Ureter (tissue), 1 donor: ENCODE results near the gene NAV3. TPM values are rescaled to one million over a fixed set of nuclear protein-coding genes. Genes with fewer than 3 reads are reported as not detected.

Experiments used
- DNase-seq: peaks from one replicate; pipeline ENCODE4 v3.0.0-alpha.2; 2020; ENCODE audit warnings: low spot score
- total RNA-seq: library from RNA; stranded (reverse); gene quantifications from one replicate; pipeline ENCODE4 v1.2.4, GENCODE V29; 2023
- donor health status: DM: yes; HTN: yes; CAD: no.

NAV3 gene
- total RNA-seq, 1 donor from 2014 or later: 43.1 TPM

DNA sequence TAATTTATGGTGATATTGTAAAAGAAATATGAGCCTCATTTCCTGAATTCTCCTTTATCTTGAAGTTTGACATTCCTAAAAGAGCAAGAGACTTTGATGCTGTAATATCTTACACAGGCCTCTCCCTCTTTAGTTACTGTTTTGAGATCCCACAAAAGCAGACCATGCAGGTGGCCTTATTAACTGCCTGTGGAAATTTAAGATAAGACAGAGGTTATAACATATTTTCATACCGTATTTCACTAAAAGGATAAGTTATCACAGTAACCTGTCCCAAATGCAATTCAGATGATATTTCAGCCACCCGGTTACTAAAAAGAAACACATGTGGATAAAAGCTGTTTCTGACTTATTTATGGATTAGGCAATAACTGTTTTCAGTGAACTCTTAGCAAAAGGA, 150.1 kb downstream of the NAV3 start:
- DNase-seq: no peak

DNA sequence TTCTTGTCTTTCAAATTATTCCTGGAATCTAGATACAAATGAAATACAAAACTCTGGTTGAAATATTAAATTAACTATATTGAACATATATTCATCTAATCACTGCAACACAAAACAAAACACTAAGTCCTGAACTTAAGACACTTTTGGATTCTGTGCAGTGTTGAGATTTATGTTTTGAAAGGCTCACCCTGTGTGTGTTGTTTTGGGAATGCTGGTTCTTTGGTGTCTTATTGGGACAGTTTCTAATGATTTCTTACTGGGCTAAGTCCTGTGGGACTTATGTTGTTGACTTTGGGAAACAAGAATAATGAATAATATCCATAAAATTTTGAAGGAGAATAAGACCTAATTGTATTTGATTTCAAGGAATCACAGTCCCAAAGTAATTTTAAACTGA, 153.2 kb downstream of the NAV3 start:
- DNase-seq: no peak

DNA sequence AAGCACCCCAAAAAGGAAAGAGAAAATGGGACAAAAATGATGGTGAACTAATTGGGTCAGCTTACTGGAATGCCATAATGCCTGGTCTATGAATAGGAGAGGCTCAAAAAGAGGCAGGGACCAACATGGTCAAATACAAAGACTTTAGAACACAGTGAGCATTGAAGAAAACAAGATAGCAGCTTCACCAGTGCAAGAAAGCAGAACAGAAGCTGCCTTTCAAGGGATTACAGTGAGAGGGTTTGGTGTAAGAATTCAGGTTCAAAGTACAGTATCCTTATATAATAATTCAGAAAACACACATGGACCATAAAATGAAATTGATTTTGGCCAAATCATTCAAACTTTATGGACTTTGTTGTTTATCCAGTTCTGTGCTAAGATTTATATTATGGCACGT, 162.1 kb downstream of the NAV3 start:
- no peak for DNase-seq

DNA sequence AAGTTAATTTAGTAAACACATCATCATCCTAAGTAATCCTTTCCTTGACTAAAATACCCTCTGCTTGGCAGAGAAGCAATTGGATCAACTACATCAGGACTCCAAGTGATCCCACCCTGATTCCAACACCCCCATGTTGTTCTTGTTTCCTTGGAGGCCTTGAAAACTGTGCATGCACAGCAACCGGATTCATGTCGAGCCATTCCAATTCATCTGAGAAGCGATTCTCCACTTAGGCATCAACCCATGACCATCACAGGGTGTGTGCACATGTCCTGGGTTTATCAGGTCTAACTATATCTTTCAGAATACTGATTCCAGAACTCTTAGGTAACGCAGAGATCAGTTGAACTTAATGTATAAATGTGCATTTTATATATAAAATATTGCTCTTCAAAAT, 163.0 kb downstream of the NAV3 start:
- DNase-seq: no peak

DNA sequence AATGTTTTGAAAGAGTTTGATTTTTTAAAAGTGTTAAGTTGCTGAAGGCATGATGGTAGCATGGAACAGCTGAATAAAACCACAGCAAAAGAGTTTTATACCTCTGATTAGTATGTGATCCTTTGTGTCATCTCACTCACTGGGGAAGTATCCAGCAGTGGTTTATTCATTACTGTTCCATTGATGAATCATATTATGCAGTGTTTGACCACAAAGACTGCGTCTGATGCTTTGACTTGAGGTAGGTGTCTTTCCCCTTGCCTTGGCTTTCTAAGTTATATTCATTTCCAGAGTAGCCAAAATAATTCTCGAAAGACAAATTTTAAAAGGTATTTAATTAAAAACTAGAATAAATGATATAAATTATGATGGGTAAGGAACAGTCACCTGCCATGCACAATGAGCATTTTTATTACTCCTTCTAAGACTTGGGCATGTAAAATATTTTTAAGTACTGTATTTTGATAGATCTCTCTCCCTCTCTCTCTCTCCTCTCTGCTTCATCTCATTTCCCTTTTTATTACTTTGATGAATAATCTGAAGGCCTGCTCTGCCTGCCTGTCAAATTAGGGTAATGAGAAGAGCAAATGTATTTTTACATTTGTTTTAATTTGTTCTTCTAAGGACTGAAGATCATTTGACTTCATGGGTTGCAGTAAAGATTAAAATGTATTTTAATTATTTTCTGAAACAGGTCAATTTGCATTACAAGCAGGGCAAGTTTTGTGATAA, 164.9 kb downstream of the NAV3 start:
- no peak for DNase-seq

DNA sequence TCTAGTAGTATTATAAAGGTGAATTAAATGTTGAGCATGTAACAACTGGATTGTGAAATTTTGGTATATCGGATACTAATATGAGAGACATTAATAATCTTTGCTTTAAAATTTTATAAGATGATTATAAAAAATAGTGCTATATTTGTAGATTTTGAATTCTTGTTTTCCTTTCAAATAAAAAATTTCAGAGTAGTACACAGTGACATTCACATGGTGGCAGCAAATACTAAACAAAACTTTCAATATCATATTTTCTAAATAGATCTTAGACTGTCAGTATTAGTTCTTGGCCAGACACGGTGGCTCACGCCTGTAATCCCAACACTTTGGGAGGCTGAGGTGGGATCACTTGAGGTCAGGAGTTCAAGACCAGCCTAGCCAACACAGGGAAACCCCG, 166.0 kb downstream of the NAV3 start:
- no peak for DNase-seq

DNA sequence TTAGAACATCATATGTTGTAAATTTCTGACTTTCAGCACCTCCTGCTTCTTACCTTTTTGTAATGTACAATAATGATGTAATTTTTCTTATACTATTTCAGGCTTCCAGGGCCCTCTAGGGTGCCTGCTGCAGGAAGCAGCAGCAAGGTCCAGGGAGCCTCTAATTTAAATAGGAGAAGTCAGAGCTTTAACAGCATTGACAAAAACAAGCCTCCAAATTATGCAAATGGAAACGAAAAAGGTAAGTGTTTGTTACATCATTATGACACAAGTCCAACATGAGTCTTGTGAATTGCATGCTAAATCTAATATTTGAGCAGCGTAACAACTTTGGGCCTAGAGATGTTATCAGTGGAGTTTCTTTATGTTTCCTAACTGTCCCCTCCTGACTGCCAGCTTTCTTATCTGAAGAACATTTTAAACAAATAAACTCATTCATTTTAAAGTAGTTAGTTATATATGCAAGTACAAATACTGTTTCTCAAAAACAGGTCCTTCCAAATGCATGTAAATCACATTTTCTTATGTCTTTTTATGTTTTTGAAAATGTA, 167.6 kb downstream of the NAV3 start:
- DNase-seq: no peak

DNA sequence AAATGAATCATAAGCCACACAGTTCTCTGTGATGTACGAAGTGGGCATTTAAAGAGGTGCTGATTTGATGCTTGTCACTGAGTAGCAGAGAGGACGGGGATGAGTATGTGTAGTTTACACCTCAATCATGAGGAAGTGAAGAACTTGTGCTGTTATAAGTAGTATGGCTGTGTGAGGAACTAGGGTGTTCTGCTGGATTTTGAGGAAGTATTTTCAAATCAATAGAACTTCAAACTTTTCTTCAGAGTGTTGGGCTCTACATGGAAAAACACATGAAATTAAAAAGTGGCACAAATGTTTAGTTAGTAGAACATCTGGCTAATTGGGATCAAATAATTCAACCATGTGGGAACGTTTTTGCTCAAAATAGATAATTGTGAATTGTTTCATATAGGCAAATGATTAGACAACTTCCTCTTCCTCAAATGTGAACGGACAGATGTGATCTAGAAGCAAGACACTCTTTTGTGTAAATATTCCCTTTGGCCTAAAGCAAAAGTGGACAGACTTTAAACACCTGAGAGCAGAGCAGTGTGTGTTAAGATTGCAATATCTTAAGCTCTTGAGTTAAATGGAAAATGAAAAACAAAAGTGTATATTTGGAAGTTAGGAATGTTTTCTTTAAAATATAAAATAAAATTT, 168.5 kb downstream of the NAV3 start:
- no peak for DNase-seq

DNA sequence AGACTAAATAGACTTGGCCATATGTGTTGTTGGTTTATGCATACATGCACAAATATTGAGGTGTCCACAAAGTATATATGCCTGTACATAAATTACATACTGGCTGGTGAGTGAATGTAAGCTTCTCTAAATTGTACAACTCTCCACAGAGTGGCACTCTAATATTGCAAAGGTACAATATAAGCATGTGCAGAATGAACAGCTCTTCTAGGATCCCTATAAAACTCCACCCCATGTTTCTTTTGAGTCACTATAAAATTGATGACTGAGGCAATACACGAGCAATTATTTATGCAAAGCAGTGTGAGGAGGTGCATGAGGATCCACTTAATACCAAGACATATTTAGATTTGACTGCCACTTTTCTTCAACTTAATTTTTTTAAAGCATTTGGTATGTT, 172.2 kb downstream of the NAV3 start:
- DNase-seq: no peak

DNA sequence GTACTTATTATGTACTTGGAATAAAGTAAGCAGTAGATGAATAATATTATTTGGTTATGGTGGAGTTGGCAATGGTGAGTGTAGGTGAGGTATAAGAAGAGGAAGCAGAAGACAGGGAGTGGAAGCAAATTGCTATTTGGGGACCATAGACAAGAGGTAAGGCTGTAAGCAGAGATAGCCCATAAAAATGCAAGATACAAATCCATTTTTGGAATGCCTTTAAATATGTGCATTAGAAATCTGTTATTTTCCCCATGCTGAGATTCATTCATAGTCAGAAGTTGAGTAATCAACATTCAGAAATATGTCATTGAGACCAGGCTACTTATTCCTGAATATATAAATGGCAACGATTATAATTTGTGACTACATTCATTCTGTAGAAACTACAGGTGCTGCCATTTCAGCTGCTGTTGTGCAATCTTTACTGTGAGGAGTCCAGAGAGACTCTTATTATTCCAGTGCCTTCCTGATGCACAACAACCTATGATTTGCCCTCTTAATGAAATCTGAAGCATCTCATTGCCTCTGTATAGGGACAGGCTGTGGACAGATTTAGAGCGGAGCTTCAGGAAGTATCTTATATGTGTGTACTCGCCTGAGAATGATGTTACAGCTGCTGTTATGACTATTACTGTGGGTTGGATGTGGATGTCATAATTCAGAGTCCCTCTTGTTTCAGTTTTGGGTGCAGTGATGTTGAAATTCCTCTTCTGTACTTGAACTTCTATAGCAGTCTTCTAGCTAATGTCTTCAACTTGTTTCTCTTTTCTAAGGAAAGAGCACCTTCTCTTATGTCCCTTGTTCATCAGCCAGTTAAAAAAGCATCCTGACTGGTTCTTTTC, 173.8 kb downstream of the NAV3 start:
- no peak for DNase-seq

DNA sequence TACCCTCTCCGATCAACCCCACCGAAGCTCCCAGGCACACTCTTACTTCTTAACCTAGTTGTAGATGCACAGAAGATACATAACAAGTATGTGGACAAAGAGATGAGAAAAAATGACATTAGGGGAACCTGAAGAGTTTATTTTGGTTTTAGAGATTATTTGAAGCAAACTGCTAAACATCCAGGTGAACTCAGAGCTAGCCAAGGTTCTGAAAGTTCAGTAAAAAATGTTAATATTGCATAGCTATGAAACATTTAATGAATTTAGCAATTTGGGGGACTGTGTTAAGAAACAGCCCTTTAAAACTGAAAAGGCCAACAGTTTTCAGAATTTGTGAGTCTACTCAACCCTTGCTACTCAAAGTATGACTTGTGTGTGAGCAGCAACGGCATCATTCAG, 174.4 kb downstream of the NAV3 start:
- no peak for DNase-seq

DNA sequence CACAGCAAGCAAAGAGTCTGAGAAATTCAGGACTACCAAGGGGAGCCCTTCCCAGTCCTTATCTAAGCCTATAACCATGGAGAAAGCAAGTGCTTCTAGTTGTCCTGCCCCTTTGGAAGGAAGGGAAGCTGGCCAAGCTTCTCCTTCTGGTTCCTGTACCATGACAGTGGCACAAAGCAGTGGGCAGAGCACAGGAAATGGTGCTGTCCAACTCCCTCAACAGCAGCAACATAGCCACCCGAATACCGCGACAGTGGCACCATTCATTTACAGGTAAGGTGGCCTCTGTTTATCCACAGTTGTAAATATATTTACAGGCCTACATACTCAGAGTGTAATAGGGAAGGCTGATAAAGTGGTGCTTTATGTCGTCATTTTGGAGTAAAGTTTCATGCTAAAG, 176.5 kb downstream of the NAV3 start:
- no peak for DNase-seq

DNA sequence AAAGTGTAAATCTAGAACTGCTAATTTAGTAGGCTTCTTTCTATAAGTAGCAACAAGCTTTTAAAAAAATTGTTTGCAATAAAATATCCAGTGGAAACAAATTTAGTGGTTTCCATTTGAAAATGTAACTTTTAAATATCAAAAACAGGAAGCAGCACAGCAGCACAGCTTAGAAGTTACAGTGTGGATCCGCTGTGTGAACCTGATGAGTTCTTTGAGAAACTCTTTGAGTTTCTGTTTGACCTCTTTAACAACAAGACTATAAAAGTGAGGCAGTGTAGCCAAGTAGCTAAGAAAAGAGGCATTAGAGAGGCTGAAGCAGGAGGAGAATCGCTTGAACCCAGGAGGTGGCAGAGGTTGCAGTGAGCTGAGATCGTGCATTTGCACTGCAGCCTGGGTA, 178.3 kb downstream of the NAV3 start:
- no peak for DNase-seq

DNA sequence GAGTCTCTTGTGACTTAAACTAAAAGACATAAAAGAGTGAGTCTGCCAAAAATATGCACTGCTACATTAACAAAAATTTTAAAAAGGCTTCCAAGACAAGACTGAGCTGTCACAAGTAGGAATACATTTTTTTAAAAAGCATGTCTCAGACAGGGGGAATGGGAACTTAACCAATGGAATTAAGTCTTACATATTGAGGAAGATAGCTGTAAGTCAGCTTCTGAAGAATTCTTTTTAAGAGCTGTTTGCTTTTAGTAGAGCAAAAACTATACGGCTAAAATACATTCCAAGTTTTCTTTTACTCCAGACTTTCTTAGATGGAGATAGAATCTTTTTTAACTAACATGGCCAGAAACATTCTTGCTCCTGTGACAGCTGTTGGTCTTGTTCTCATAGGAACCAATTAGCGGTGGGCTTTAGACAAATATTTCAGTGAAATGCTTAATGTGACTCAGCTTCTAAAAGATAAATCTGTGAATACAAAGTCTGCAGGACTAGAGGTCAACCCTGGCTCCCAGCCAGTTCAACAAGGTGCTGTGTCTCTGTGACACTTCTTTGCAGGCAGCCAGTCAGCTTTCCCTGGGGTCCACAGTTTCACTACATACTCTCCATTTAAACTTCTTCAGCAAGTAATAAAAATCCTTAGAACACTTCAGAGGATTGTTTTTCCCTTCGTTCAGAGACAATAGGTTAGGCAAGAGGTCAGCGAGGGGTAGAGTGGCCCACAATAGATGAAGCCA, 187.6 kb downstream of the NAV3 start:
- DNase-seq: no peak

DNA sequence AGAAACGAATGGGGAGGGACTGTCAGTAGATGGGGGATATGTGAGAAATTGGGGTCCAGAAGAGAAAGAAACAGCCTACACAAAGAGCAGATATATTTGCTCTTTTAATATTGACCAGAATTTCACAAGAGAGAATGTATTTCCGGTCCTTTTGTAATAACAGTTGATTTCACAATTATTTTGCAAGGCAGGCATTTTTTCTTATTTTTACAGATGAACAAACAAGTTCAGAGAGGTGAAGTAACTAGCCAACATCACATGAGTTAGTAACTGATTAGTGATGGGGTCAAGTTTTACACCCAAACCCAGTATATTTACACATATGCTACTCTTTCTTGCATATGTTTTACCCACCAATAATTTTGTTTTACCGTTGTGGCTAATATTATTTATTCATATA, 188.2 kb downstream of the NAV3 start:
- no peak for DNase-seq

DNA sequence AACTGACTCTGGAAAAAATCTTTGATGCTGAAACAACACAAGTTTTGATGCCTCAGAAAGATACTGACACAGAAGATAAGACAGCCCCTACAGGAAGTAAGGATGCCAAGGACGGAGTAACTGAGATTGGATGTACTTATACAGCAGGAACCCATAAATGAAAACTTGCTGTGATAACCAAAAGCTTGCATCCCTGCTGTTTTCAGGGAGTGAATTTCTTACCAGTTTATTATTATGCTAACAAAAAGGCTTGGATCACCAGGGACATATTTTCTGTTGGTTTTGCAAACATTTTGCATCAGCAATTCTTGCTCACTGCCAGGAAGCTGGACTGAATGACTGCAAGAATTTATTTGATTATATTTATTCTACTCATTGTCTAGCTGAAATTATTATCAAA, 197.7 kb downstream of the NAV3 start:
- no peak for DNase-seq

DNA sequence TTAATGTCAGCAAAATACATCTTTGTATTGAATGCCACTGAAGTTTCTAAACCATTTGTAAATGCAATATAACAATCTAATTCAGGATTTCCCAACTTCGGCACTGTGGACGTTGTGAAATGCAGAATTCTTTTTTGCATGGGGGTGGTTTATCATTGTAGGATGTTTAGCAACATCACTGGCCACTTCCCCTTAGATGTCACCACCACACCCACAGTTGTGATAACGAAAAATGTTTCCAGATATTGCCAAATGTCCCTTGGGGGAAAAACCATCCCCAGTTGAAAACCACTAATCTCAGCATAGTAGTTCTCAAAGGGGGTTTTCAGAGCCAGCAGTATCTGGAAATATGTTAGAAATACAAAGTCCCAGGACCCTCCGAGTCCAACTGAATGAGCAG, 203.3 kb downstream of the NAV3 start:
- DNase-seq: no peak

DNA sequence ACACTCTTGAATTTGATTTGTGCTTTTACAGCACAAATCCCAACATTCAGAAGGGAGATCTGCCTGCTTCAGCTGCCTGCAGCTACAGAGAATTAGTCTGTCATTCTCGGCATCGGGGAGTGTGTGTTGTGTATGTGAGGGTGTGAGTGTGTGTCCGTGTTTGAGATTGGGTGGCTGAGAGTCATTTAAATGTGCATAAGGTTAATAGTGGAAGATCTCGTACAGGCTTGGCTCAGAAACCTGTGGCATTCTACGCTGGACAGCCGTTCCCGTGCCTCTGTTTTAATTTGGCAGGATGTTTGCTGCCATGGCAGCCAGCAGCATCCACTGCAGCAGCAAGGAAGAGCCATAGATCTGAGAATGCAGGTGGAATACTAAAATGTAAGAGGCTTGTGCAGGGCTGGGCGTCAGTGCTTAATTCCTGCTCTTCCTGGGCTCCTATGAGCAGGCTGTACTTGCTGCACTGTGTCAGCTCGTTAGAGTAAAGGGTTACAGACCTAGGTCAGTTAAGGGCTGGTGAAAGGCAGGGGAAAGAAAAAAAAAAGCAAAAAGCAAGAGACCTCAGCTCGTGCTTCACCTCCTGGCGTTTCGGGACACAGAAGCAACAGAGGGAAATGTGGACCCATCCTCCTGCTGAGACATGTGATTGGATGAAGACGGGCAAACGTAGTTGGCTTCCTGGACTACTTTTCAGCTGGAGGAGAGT, 205.4 kb downstream of the NAV3 start:
- DNase-seq: no peak

DNA sequence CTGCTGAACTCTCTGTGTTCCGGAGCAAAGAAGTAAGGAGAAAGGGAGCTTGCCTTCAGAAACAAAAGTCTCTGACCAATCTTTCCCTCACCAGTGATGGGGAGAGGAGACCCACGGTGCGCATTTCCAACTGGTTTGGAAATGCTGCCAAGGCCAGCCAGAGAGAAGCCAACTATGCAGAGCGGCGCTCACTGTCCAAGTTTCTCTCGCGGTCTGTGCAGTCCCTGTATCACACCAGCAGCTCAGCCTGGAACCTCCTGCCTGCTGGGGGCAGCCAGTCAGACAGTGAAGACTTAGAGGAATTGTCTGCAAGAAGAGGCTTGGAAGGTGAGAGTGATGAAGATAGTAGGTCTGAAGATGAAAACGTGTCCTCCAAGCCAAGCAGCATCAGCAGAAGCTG, 206.2 kb downstream of the NAV3 start:
- no peak for DNase-seq

DNA sequence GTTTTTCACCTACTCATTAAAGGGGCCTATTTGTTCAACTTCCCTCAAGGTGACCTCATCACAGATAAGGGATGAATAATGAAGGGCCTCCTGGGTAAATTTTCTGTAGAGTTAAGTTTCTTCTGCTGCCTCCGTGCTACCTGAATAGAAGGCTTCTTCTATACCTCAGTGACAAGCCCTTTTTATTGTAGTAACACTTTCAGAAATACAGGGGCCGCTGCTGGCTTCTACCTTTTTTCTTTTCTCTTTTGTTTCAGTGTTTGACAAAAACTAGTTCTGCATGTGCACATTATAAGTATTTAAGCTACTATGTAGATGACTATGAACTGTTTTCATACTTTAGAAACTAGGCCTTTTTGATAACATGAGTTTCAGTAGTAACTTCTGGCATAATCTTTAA, 207.0 kb downstream of the NAV3 start:
- DNase-seq: no peak

DNA sequence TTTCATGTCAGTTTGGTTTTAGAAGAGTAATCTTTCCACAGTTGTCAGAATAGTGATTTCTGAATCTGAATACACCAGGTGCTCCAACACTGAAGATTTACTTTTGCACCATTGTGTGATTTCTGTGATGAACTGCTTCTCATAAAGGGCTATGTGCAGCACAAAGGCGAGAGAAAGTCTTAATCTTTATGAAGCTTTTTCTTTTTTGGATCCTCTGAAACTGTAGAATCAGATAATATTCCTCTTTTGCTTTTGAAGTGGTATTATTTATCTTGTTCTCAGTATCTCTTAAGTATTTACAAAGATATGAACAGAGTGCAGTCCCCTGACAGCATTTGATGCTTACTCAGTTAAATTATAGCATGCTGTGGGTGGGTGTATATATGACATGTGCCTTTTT, 207.8 kb downstream of the NAV3 start:
- no peak for DNase-seq
